Neural progenitor cell (in vitro differentiated cells): ENCODE results near the gene ZFR2. TPM values are rescaled to one million over a fixed set of nuclear protein-coding genes. Genes with fewer than 3 reads are reported as not detected.
A peak's percentile ranks its signal among the peaks of the same experiment; 100 is the strongest.

Source experiments
- DNase-seq: peaks from one replicate; pipeline ENCODE4 v3.0.0-alpha.2; 2016; ENCODE audit warnings: low spot score
- H2AFZ ChIP-seq: fragments of 200-600 bp; sonication (generic); replicated peaks from 2 replicates; pipeline ENCODE4 v1.6.1; 2016; ENCODE audit warnings: antibody characterized with exemption
- H3F3A ChIP-seq: fragments of 200-600 bp; sonication (generic); 2 replicates; pipeline ENCODE4 v1.6.1; 2016; ENCODE audit warnings: antibody characterized with exemption, low read depth
- H3K27ac ChIP-seq: fragments of 200-600 bp; sonication (generic); 2 replicates; pipeline ENCODE4 v1.5.1; 2016; ENCODE audit warnings: mild to moderate bottlenecking
- H3K27me3 ChIP-seq: fragments of 200-600 bp; sonication (generic); 2 replicates; pipeline ENCODE4 v1.6.1; 2016; ENCODE audit warnings: mild to moderate bottlenecking, moderate library complexity
- H3K36me3 ChIP-seq: fragments of 200-600 bp; sonication (generic); 2 replicates; pipeline ENCODE4 v1.5.1; 2016
- H3K4me1 ChIP-seq: fragments of 200-600 bp; sonication (generic); 2 replicates; pipeline ENCODE4 v1.6.1; 2016; ENCODE audit warnings: mixed run types
- H3K4me2 ChIP-seq: fragments of 200-600 bp; sonication (generic); 2 replicates; pipeline ENCODE4 v1.6.1; 2016
- H3K4me3 ChIP-seq: fragments of 200-600 bp; sonication (generic); 2 replicates; pipeline ENCODE4 v1.5.1; 2016
- H3K79me2 ChIP-seq: fragments of 200-600 bp; sonication (generic); 2 replicates; pipeline ENCODE4 v1.6.1; 2016; ENCODE audit warnings: low read depth
- H3K9ac ChIP-seq: fragments of 200-600 bp; sonication (generic); 2 replicates; pipeline ENCODE4 v1.6.1; 2016
- H3K9me3 ChIP-seq: fragments of 200-600 bp; sonication (generic); 2 replicates; pipeline ENCODE4 v1.5.1; 2016; ENCODE audit warnings: low read depth
- H4K20me1 ChIP-seq: fragments of 200-600 bp; sonication (generic); 2 replicates; pipeline ENCODE4 v1.6.1; 2016; ENCODE audit warnings: low read depth
- H3K27ac Mint-ChIP-seq: 3 replicates; pipeline ENCODE4 v1.8.0; 2021; ENCODE audit warnings: mixed read lengths
- H3K27me3 Mint-ChIP-seq: 2 replicates; pipeline ENCODE4 v1.8.0; 2022; ENCODE audit warnings: low read depth, mild to moderate bottlenecking, inconsistent platforms, moderate library complexity, mixed read lengths; ENCODE audit not compliant: insufficient read depth
- H3K36me3 Mint-ChIP-seq: 3 replicates; pipeline ENCODE4 v1.8.0; 2021; ENCODE audit warnings: mixed read lengths
- H3K4me1 Mint-ChIP-seq: 3 replicates; pipeline ENCODE4 v1.8.0; 2021; ENCODE audit warnings: mixed read lengths
- H3K4me3 Mint-ChIP-seq: 3 replicates; pipeline ENCODE4 v1.8.0; 2021; ENCODE audit warnings: mild to moderate bottlenecking, moderate library complexity, mixed read lengths
- H3K9me3 Mint-ChIP-seq: 3 replicates; pipeline ENCODE4 v1.8.0; 2020; ENCODE audit warnings: mixed read lengths
- EZH2 ChIP-seq: fragments of 200-600 bp; sonication (generic); IDR thresholded peaks from 2 replicates; pipeline ENCODE4 v1.6.1; 2017; ENCODE audit warnings: antibody characterized with exemption, mild to moderate bottlenecking, moderate library complexity
- EZH2phosphoT487 ChIP-seq: fragments of 200-600 bp; sonication (generic); IDR thresholded peaks from 2 replicates; pipeline ENCODE4 v1.6.1; 2017; ENCODE audit warnings: antibody characterized with exemption
- total RNA-seq: library from RNA; depleted of rRNA; stranded (reverse); fragments of >200 nt; gene quantifications from 2 replicates; pipeline ENCODE4 v1.2.3, GENCODE V29; 2015; ENCODE audit warnings: low replicate concordance
- TF ChIP-seq, protein P1 (sequence below): fragments of 200-600 bp; sonication (generic); IDR thresholded peaks from 2 replicates; pipeline ENCODE4 v1.5.1; 2017; ENCODE audit warnings: antibody characterized with exemption, mild to moderate bottlenecking

ZFR2 gene
- 8.9 and 20.4 TPM in 2 replicates for total RNA-seq

DNA sequence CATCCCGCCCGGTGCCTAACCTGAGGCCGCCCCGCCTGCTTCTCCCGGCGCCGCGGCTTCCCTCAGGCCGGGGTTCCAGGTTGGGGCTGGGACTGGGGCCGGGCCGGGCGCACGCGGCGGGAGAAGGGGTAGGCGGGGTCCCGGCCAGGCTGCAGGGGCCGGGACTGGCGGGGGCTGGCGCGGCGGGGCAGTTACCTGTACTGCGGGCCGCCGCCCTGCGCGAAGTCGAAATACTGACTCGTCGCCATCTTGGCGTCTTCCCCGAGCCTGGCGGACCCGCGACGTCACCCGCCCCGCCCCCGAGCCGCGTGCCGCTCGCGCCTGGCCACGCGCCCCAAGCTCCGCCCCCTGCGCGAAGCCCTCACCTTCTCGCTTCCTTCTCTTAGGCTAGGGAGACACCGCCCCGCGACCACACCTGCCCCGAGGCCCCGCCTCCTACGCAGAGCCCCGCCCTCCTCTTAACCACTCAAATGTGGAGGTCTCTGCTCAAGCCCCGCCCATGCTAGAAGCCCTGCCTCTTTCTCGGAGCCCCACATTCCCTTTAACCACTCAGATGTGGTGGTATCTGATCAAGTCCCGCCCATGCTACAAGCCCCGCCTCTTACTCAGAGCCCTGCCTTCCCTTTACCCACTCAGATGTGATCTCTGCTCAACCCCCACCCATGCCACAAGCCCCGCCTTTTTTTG, at the start of gene ZFR2:
TSS of gene ZFR2 (minus strand) at position 269 of the 687 bp plus-strand sequence. CDS start at position 248, 21 bp downstream.
- Mint-ChIP-seq H3K4me1 (peaks cover 28% of the 10 kb centered on the region), H3K4me3 (peak within 1 kb of the TSS; percentile 84), H3K9me3 (peaks cover 11% of the 10 kb centered on the region), H3K36me3 (no peaks in the 10 kb centered on the region), H3K27ac (peak within 1 kb of the TSS; percentile 46), H3K27me3 (peaks cover 34% of the 10 kb centered on the region)
- Histone ChIP-seq H3K27ac (peak within 1 kb of the TSS; percentile 46), H3K9me3 (peaks cover 7% of the 10 kb centered on the region), H4K20me1 (peaks cover 14% of the 10 kb centered on the region), H3K4me3 (peak within 1 kb of the TSS; percentile 59), H3K4me2 (peak within 1 kb of the TSS; percentile 94), H3K79me2 (peaks cover 33% of the 10 kb centered on the region), H3K27me3 (peaks cover 36% of the 10 kb centered on the region), H3F3A (peaks cover 23% of the 10 kb centered on the region), H3K36me3 (no peaks in the 10 kb centered on the region), H3K9ac (no peak within 1 kb of the TSS), H2AFZ (peak within 1 kb of the TSS; percentile 98), H3K4me1 (peaks cover 16% of the 10 kb centered on the region)
- TF ChIP-seq, protein P1, sequence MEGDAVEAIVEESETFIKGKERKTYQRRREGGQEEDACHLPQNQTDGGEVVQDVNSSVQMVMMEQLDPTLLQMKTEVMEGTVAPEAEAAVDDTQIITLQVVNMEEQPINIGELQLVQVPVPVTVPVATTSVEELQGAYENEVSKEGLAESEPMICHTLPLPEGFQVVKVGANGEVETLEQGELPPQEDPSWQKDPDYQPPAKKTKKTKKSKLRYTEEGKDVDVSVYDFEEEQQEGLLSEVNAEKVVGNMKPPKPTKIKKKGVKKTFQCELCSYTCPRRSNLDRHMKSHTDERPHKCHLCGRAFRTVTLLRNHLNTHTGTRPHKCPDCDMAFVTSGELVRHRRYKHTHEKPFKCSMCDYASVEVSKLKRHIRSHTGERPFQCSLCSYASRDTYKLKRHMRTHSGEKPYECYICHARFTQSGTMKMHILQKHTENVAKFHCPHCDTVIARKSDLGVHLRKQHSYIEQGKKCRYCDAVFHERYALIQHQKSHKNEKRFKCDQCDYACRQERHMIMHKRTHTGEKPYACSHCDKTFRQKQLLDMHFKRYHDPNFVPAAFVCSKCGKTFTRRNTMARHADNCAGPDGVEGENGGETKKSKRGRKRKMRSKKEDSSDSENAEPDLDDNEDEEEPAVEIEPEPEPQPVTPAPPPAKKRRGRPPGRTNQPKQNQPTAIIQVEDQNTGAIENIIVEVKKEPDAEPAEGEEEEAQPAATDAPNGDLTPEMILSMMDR, result no peak
- TF ChIP-seq EZH2, result no peak
- TF ChIP-seq EZH2phosphoT487, result no peak
- peak; percentile 80 for DNase-seq

DNA sequence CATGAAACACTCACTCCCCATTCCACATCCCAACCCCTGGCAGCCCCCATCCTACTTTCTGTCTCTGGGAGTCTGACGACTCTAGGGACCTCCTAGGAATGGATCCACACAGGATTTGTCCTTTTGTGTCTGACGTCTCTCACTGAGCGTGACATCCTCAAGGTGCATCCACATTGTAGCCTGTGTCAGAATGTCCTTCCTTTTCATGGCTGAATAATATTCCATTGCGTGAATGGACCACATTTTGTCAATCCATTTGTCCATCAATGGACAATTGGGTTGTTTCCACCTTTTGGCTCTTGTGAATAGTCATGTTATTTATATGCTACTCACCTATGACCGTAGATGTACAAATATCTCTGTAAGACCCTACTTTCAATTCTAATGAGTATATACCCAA, 47.2 kb upstream of the ZFR2 start:
- H3K9ac ChIP-seq, result no peak overlapping the region
- H3K36me3 ChIP-seq, result no peaks in the 10 kb centered on the region
- no peak overlapping the region for H2AFZ ChIP-seq
- Mint-ChIP-seq H3K27me3 (peaks cover 10% of the 10 kb centered on the region), H3K27ac (no peak overlapping the region), H3K4me3 (peak overlapping the region; percentile 3), H3K9me3 (peaks cover 4% of the 10 kb centered on the region), H3K36me3 (peaks cover 8% of the 10 kb centered on the region), H3K4me1 (no peaks in the 10 kb centered on the region)
- no peak overlapping the region for H3K4me3 ChIP-seq
- no peaks in the 10 kb centered on the region for H4K20me1 ChIP-seq
- no peak overlapping the region for H3K4me2 ChIP-seq
- DNase-seq, result no peak
- H3K27me3 ChIP-seq, result no peaks in the 10 kb centered on the region
- H3K4me1 ChIP-seq, result no peaks in the 10 kb centered on the region
- H3K27ac ChIP-seq, result no peak overlapping the region
- TF ChIP-seq, protein P1, result no peak
- TF ChIP-seq EZH2phosphoT487, result no peak
- no peak for TF ChIP-seq EZH2
- no peaks in the 10 kb centered on the region for H3K79me2 ChIP-seq
- no peaks in the 10 kb centered on the region for H3K9me3 ChIP-seq
- no peaks in the 10 kb centered on the region for H3F3A ChIP-seq

DNA sequence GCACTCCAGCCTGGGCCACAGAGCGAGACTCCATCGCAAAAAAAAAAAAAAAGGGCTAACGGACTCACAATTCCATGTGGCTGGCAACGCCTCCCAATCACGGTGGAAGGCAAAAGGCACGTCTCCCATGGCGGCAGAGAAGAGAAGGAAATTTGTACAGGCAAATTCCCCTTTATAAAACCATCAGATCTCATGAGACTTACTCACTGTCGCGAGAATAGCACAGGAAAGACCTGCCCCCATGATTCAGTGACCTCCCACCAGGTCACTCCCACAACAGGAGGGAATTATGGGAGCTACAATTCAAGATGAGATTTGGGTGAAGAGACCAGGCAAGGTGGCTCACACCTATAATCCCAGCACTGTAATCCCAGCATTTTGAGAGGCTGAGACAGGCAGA, 45.4 kb upstream of the ZFR2 start:
- TF ChIP-seq, protein P1, result no peak
- TF ChIP-seq EZH2phosphoT487, result no peak
- no peak for TF ChIP-seq EZH2
- H3K4me1 ChIP-seq, result no peaks in the 10 kb centered on the region
- no peaks in the 10 kb centered on the region for H3K4me1 Mint-ChIP-seq
- peaks cover 13% of the 10 kb centered on the region for H3K36me3 Mint-ChIP-seq
- no peak overlapping the region for H3K9ac ChIP-seq
- H3K79me2 ChIP-seq, result no peaks in the 10 kb centered on the region
- no peak overlapping the region for H2AFZ ChIP-seq
- H4K20me1 ChIP-seq, result no peaks in the 10 kb centered on the region
- peaks cover 15% of the 10 kb centered on the region for H3K27me3 Mint-ChIP-seq
- H3K4me3 ChIP-seq, result no peak overlapping the region
- H3K4me2 ChIP-seq, result no peak overlapping the region
- no peak overlapping the region for H3K27ac ChIP-seq
- DNase-seq, result no peak
- no peaks in the 10 kb centered on the region for H3K27me3 ChIP-seq
- H3K36me3 ChIP-seq, result no peaks in the 10 kb centered on the region
- H3F3A ChIP-seq, result no peaks in the 10 kb centered on the region
- H3K9me3 Mint-ChIP-seq, result peaks cover 13% of the 10 kb centered on the region
- H3K4me3 Mint-ChIP-seq, result no peak overlapping the region
- H3K9me3 ChIP-seq, result peaks cover 4% of the 10 kb centered on the region
- no peak overlapping the region for H3K27ac Mint-ChIP-seq
